COLO668 (cell line): ENCODE data around the gene ATG12.
"Not testable (repeated sequence)": the region's sequence is repeated elsewhere in the genome, so short reads cannot be mapped to it uniquely, and the experiment has no call there.

Experiments used
- DNase-seq: peaks from one replicate; lab custom pipeline; 2025; ENCODE audit not compliant: unreplicated experiment; lab: John Stamatoyannopoulos, UW

ATG12 gene

DNA sequence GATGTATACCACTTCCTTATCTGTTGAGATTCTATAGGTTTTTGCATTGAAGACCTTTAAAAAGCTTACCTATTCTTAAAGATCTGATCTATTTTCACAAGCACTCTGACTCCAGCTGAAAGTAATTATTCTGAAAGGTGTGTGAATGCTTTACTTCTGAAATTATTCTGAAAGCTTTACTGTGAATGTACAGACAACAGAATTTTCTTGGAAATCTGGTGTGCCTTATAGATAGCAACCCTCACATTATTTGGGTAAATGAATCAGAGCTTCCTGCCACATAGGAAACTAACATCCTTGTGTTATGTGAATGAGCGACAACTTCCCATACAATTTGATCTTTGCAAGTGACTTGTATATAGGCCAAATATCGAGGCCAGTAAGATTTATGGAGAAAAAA, 31.4 kb downstream of the ATG12 start:
- DNase-seq, result no peak

DNA sequence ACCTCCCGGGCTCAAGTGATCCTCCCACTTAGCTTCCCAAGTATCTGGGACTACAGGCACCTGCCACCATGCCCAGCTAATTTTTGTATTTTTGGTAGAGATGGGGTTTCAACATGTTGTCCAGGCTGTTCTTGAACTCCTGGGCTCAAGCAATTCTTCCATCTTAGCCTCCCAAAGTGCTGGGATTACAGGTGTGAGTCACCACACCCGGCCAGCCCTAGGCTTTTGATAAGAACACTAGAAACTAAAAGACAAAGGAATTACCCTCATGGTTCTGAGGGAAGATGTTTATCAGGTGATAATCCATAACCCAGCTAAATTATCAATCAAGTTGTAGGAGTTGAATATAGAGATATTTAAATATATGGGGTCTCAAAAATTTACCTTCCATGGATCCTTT, 33.3 kb downstream of the ATG12 start:
- DNase-seq, result not testable (repeated sequence)

DNA sequence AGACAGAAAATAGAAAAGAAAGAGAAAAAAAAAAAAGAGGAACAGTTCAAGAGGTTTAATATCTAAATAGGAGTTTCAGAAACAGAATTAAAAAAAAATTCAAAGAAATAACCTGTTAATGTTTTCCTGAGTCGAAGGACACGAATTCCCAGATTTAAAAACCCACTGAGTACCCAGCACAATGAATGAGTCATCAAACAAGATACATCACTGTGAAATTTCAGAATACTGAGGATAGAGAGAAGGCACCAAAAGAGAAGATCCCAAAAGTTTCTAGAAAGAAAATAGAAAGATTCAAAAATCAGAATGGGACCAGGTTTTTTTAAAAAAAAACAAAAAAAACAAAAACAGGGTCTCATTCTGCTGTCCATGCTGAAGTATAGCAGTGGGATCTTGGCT, 33.7 kb downstream of the ATG12 start:
- DNase-seq, result no peak

DNA sequence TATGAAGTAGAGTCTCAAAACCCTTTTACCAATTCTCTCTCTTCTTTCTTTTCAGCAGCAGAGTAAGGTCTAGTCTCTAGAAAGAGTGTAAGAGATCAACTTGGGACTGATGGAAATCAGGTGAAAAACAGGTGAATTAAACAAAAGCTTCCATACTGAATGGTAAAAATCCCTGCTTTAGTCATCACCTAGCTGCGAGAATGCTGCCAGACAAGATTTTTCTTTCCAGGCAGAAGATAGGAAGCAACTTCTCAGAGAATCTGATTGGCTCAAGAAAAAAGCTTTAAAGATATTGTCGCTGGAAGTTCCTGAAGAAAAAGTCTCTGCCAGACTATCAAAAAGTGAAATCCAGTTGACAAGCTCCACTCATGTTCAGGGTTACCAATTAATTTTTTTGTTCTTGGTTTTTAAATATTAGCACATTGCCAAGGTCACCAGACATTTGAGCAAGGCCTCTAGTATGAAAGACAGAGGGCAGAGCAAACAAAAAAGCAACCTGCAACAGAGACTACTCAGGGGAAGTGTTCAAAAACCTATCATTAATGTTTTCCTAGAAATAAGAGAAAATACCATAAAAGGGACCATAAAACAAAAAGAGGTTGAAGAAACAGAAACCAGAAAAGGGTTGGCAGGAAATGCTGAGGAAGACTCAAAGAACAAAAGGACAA, 34.2 kb downstream of the ATG12 start:
- no peak for DNase-seq

DNA sequence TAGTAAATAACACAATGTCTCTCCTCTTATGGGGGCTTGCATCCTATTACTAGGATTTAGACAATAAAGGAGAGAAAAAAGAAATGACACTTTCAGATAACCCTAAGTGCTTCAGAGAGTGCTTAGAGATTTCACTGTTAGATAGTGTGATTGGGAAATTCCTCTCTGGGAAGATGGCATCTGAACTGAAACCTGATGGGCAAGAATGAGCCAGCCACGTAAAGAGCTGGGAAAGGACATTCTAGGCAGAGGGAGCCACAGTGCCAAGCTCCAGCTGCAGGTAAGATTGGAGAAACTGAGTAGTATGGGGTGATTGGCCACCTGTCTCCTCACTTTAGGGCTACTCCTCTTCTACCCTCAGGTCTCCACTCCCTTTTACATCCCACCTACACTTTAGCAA, 39.4 kb downstream of the ATG12 start:
- no peak for DNase-seq

DNA sequence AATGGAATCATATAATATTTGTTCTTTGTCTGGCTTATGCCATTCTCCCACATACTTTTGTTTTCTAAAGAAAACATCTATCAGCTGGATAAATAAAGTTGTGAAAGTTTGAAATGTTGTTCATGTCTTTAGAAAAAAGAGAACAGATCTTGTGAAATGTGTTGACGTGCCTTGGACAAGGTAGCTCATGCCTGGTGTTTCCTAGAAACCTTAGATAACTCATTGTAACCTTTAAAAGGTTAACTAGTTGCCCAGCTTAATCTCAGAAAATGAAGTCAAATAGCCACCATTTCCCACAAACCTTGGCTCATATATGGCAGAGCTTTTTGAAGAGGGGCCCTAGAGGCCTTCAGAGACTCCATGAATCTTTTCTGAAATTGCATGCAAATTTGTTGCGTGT, 40.2 kb downstream of the ATG12 start:
- DNase-seq, result no peak

DNA sequence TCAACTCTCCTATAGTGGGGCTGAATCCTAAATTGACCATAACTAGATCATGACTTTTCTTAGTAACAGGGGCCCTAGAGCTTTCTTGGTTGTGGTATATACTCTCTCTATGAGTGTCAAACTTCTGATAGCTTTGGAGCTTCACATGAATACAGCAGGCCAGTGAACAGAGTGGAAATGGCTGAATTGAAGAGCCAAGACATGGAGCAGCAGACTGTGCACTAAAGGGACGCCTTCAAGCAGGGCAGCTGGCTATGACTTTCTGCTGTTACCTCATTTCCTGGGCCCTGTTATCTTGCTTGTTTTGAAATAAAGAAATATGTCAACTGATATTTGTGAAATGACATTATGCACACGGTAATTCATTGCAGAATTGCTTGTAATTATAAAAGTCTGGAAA, 41.3 kb downstream of the ATG12 start:
- no peak for DNase-seq

DNA sequence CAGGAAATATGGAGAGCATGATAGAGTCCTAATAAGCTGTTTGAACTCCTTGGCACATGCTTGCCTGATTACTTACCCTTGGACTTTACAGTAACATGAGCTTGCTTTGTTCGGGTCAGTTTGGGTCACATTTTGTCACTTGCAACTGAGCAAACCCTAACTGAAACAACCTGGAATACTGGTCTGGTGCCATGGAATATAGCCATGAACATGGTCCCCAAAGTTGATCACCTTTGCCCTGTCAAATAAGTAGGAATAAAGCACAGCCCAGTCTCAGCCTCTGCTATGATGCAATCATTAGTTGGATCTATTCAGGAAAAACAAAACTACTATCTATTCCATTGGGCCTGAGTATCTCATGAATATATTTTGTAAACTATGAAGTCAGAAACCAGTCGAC, 43.1 kb downstream of the ATG12 start:
- no peak for DNase-seq

DNA sequence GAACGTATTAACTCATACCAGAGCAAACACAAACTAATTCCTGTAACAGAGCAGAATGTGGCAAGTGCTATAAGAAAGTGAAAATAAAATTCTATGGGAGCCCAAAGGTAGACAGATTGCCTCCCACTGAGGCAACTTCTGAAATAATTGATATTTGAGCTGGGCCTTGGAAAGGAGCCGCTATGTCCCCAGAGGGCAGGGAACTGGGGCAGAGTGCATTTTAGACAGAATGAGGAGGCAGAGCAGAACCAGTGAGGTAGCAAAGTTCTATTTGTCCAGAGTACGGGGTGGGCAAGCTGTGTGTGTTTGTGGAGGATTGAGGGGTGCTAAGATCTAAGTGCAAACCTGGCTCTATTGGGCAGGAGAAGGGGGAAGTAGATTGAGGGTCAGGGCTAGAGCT, 44.7 kb downstream of the ATG12 start:
- DNase-seq, result no peak

DNA sequence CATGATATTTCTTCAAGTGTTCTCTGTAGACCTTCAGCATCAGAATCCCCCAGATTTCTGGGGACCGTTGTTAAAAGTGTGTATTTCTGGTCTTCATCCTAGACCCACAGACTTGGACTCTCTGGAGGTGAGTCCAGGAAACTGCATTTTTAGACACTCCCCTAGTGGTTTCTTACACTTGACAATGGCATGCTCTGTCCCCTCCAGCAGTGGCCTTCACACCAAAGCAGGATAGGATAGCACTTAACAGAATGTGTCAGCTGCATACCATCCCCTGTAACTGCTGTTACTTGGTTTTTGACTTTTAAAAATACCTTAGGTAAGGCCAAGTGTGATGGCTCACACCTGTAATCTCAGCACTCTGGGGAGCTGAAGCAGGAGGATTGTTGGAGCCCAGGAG, 45.7 kb downstream of the ATG12 start:
- DNase-seq, result no peak

DNA sequence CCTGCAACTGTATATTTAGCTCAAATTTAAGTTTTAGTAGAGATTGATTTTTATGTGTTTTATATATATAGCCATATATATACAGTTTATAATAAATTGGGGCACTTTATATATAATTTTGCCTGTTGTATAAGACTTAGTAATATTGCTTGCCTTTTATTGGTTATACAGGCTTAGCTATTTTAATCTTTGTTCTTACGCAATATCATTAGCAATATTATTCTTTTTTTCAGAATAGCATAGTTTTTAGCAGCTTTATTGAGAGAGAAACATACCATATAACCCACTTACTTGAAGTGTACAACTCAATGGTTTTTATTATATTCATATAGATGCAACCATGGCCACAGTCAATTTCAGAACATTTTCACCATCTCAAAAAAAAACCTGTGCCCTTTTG, 52.9 kb downstream of the ATG12 start:
- no peak for DNase-seq

DNA sequence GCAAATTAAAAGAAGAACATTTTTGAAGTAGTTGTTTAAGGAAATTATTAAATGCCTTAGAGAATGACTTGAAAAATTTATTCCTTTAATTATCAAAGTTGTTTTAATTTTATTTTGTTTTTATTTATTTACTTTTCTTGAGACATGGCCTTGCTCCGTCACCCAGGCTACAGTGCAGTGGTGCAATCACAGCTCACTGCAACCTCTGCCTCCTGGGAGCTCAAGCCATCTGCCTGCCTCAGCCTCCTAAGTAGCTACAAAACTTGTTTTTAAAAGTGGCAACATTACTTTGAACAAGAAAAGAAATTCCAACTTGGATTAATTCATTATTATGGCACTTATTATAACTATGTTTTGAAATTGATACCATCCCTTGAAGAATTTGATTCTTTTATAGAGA, 53.9 kb downstream of the ATG12 start:
- DNase-seq, result no peak

DNA sequence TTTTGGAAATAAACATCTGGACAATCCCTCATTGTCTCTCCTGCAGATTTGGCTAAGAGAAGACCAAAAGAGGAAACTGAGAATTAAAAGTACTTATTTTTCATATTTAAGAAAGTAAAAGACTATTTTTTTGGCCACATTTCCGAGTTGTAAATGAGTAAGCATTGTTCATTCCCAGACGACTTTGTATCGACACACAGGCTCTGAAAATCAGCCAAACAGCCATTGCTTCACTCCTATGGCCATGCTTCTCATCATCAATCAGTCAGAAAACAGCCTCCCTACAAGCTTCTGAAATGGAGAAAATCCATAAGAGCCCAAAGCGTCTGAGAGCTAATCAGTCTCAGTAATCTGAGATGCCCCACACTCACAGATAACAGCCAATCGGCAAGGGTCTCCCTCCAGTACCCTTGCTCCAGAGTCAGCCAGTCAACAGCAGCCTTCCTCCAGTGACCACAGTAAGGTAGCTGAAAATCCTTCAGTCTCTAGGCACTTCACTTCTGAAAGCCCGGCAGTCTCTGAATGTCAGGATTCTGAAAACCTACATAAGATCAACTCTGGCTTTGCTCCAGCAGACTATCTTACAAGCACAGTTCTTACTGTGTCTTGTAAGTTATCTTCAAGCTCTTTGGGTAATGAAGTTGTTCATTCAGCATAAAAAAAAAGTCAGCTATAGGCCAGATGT, 55.8 kb downstream of the ATG12 start:
- no peak for DNase-seq

DNA sequence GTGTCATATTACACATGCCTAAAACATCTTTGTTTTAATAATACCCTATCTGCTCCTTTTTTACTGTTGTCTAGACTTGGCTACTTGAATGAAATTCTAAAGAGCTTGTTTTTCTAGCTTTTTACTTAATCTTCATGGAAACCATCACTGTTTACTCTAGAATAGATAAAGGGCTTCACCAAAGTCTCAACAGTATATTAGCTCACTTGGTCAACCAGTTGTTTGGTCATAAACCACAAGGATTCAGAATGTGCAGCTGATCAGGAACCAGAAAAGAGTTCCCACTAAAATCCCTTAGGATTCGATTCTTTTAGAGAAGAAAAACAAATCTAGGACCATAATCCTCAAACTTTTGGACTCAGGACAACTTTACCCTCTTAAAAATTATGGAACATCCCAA, 62.9 kb downstream of the ATG12 start:
- DNase-seq, result no peak
